Stimulated activated effector memory CD8-positive, alpha-beta T cell treated with anti-CD3 and anti-CD28 coated beads, Interleukin-12 subunit alpha, Interleukin-12 subunit beta, amount 100 ng/mL, for 72 hours (primary cell): ENCODE data around the gene C11orf54.

ENCODE experiments used
- ATAC-seq: fragments of 150-1000 bp; cut with Tn5 transposase; 2 replicates; pipeline ENCODE4 v1.10.0; 2021
- DNase-seq, 2 donors: peaks; one replicate each; pipeline ENCODE4 v3.0.0; 2021 to 2022; ENCODE audit warnings: low spot score in 2 of 2
- H3K27ac Mint-ChIP-seq: one replicate; pipeline ENCODE4 v1.8.0; 2022; ENCODE audit warnings: mild to moderate bottlenecking, mixed read lengths
- H3K36me3 Mint-ChIP-seq: one replicate; pipeline ENCODE4 v1.8.0; 2022; ENCODE audit warnings: mild to moderate bottlenecking, mixed read lengths
- H3K4me1 Mint-ChIP-seq: one replicate; pipeline ENCODE4 v1.8.0; 2022; ENCODE audit warnings: mixed read lengths
- H3K4me3 Mint-ChIP-seq: one replicate; pipeline ENCODE4 v1.8.0; 2022; ENCODE audit warnings: mild to moderate bottlenecking, mixed read lengths
- H3K9me3 Mint-ChIP-seq: one replicate; pipeline ENCODE4 v1.8.0; 2022; ENCODE audit warnings: mixed read lengths

C11orf54 gene

DNA sequence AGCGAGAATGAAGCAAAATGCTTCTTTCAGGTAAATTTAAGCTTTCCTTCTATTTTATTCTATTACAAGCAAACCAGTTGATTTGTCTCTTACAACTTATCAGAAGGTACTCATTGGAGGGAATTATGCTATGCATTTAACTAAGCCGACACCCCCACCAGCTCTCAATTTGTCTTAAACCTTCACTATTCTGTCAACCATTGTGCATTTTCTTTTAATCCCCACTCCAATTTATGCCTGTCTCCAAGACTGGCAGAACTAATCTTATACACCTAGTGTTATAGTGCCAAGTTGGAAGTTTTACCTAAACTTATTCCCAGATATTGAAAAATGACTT lies 12.7 kb upstream of the C11orf54 start:
- H3K27ac Mint-ChIP-seq = peak overlapping the region; percentile 54

DNA sequence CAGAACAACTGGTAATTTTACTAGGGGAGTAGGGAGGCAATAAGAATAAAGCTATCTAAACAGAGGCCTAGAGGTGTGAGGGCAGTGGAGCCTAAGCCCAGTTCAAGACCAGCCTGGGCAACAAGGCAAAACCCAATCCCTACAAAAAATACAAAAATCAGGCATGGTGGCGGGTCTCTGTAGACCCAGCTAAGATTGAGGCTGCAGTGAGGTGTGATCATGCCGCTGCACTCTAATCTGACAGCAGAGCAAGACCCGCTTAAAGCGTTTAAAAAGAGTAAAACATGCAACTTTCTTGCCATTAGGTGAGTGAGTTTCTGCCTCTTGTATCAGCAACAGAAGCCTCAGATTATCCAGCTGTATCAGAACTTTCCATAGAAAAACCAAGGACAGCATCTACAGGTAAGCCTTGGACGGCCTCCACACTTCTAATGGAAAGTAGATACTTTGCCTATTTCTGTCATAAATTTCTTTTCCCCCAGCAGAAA lies 12.3 kb upstream of the C11orf54 start:
- no peak for ATAC-seq

More for the DNA sequence above, 12.7 kb upstream of the C11orf54 start:
- ATAC-seq (no peak), DNase-seq (no peak)
- Mint-ChIP-seq H3K9me3 (no peaks in the 10 kb centered on the region), H3K4me3 (no peak overlapping the region), H3K4me1 (peaks cover 7% of the 10 kb centered on the region), H3K36me3 (peaks cover 100% of the 10 kb centered on the region)

GRCh38 chr11:93730108-93731107 lies 11.1 kb upstream of the C11orf54 start:
- H3K36me3 Mint-ChIP-seq = peaks cover 100% of the 10 kb centered on the region

More for the DNA sequence above, 12.3 kb upstream of the C11orf54 start:
- no peak overlapping the region for H3K4me3 Mint-ChIP-seq
- peaks cover 100% of the 10 kb centered on the region for H3K36me3 Mint-ChIP-seq
- H3K4me1 Mint-ChIP-seq = peaks cover 9% of the 10 kb centered on the region
- H3K9me3 Mint-ChIP-seq = no peaks in the 10 kb centered on the region
- H3K27ac Mint-ChIP-seq = peak overlapping the region; percentile 54
- no peak for DNase-seq

GRCh38 chr11:93732237-93732892 lies 9.1 kb upstream of the C11orf54 start:
- H3K4me3 Mint-ChIP-seq = no peak overlapping the region
- no peaks in the 10 kb centered on the region for H3K9me3 Mint-ChIP-seq
- peak overlapping the region; percentile 43 for H3K27ac Mint-ChIP-seq
- ATAC-seq = no peak
- peaks cover 100% of the 10 kb centered on the region for H3K36me3 Mint-ChIP-seq
- DNase-seq = no peak
- H3K4me1 Mint-ChIP-seq = peaks cover 36% of the 10 kb centered on the region

More at GRCh38 chr11:93730108-93731107, 11.1 kb upstream of the C11orf54 start:
- DNase-seq (no peak), ATAC-seq (peak; percentile 61)
- Mint-ChIP-seq H3K9me3 (no peaks in the 10 kb centered on the region), H3K4me1 (peaks cover 20% of the 10 kb centered on the region), H3K27ac (no peak overlapping the region), H3K4me3 (no peak overlapping the region)

DNA sequence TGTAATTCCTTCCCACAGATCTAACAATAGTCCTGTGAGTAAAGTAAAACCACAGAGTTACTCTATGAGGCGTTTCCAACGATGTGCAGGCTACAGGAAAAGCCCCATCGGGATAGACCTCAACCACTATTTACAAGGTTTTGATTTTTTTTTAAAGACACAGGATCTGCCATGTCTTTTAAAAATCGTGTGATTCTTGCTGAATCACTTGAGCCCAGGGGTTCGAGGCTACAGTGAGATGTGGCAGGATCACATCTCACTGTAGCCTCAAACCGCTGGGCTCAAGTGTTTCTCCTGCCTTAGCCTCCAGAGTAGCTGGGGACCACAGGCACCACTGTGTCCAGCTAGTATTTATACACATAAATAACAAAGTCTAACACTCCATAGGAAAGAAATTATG lies 8.0 kb upstream of the C11orf54 start:
- no peaks in the 10 kb centered on the region for H3K9me3 Mint-ChIP-seq
- ATAC-seq (no peak), DNase-seq (no peak)
- H3K27ac Mint-ChIP-seq = peak overlapping the region; percentile 32
- peak overlapping the region; percentile 11 for H3K4me3 Mint-ChIP-seq
- peaks cover 47% of the 10 kb centered on the region for H3K4me1 Mint-ChIP-seq
- H3K36me3 Mint-ChIP-seq = peaks cover 100% of the 10 kb centered on the region

DNA sequence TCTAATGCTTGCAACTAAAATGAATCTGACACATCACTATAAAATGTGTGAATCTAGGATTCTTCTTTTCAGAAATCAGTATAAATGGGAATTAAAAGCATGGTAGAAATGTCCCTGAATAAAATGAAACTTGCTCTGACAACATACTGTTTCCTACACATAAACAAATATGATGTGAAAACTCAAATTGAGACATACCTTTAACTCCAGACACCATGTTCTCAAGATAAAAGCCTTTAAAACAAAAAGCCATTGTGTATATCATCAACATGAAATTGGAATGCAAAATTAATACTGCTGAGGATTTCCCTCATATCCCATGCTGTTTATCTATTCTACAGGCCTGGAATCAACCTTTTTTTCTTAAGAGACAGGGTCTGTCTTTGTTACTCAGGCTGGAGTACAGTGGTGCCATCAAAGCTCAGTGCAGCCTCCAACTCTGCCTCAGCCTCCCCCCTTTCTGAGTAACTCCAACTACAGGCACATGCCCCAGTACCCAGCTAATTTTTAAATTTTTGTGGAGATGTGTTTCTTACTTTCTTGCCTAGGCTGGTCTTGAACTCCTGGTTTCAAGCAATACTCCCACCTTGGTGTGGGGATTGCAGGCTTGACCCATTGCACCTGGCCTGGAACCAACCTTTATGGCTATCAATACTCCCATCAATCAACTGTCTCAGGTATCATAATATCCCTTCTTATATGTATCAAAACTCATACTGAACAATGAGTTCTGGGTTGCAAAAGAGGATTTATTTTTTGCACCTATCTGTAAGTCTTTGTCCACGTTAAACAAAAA lies 6.8 kb upstream of the C11orf54 start:
- ATAC-seq = no peak
- H3K9me3 Mint-ChIP-seq = no peaks in the 10 kb centered on the region
- H3K27ac Mint-ChIP-seq = peak overlapping the region; percentile 100
- H3K36me3 Mint-ChIP-seq = peaks cover 100% of the 10 kb centered on the region
- peak overlapping the region; percentile 98 for H3K4me3 Mint-ChIP-seq
- DNase-seq = no peak
- peaks cover 58% of the 10 kb centered on the region for H3K4me1 Mint-ChIP-seq

DNA sequence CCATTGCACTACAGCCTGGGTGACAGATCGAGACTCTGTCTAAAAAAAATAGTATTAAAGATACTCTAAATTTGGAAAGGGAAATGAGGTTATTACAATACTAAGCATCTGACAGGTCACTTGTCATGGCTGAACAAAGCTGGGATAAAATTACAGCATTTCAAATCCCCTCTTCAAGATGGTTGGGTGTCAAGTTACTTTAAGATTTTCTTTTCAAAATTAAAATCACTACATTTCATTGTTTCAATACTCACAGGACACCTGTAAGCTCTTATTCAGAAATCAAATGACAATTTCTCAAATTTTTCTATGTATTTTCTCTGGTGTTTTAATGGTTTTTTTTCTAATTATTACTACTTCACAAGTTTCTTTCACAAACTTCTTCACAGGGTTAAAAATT lies 5.8 kb upstream of the C11orf54 start:
- peak overlapping the region; percentile 100 for H3K27ac Mint-ChIP-seq

DNA sequence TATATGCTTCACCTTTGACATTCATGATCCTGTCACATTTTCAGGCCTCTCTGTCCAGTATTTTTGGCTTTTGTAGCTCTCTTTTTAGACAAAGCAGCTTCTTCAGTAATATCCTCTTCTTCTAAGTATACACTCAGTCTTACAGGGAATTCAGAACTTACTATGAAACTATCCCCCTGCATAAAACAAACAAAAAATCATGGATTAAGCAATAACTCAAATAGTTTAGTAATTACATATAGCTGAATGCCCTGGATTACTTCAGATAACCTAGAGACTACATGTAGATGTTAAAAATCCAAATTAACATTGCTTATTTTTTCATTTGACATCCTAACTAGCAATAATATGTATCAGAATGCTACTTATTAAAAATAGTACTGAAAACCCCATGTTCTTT lies 5.3 kb upstream of the C11orf54 start:
- Mint-ChIP-seq H3K36me3 (peaks cover 100% of the 10 kb centered on the region), H3K9me3 (no peaks in the 10 kb centered on the region), H3K27ac (peak overlapping the region; percentile 100), H3K4me1 (peaks cover 63% of the 10 kb centered on the region), H3K4me3 (peak overlapping the region; percentile 98)
- no peak for DNase-seq
- no peak for ATAC-seq

More for the DNA sequence above, 5.8 kb upstream of the C11orf54 start:
- peaks cover 100% of the 10 kb centered on the region for H3K36me3 Mint-ChIP-seq
- no peak for ATAC-seq
- H3K4me1 Mint-ChIP-seq = peaks cover 61% of the 10 kb centered on the region
- H3K4me3 Mint-ChIP-seq = peak overlapping the region; percentile 98
- DNase-seq = no peak
- no peaks in the 10 kb centered on the region for H3K9me3 Mint-ChIP-seq

DNA sequence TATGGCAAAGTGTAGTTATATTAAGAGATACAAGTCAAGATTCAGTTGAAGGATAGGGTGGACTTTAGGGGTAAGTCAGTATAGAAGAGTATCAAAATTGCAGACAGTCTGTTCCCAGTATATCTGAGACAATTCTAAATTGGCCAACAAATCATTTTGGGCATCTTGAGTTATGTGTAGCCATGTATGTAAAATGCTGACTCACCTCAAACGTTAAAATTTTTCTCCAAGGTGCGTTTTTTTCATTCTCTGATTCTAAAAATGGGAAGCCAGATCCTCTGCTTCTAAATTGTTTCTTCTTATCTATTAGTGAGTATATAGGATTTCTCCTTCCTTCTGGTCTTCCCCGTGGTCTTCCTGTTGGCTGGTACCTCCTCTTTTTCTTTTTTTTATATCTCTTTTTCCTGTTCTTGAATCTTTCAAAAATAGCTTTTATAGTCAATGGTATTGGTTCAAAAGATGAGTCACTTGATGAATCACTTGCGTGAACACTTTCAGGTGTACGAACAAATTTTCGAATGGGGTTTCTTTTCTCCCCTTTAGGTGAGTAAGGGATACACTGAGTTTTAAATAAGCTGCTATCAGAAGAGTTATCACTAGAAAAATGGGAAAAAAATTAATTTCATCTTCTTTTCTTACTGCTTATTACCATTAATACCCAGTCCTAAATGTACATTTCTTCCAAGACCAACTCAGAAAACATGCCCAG lies 3.4 kb upstream of the C11orf54 start:
- ATAC-seq = no peak
- Mint-ChIP-seq H3K36me3 (peaks cover 95% of the 10 kb centered on the region), H3K9me3 (no peaks in the 10 kb centered on the region), H3K4me3 (peak overlapping the region; percentile 98), H3K4me1 (peaks cover 68% of the 10 kb centered on the region), H3K27ac (peak overlapping the region; percentile 100)
- DNase-seq = no peak

- H3K27ac Mint-ChIP-seq = peak overlapping the region; percentile 100
- H3K9me3 Mint-ChIP-seq = no peaks in the 10 kb centered on the region
- peaks cover 95% of the 10 kb centered on the region for H3K36me3 Mint-ChIP-seq
- no peak for ATAC-seq
- H3K4me3 Mint-ChIP-seq = peak overlapping the region; percentile 98
- peaks cover 64% of the 10 kb centered on the region for H3K4me1 Mint-ChIP-seq
- no peak for DNase-seq
These were observed 2.8 kb upstream of the C11orf54 start for GRCh38 chr11:93738647-93739081.

DNA sequence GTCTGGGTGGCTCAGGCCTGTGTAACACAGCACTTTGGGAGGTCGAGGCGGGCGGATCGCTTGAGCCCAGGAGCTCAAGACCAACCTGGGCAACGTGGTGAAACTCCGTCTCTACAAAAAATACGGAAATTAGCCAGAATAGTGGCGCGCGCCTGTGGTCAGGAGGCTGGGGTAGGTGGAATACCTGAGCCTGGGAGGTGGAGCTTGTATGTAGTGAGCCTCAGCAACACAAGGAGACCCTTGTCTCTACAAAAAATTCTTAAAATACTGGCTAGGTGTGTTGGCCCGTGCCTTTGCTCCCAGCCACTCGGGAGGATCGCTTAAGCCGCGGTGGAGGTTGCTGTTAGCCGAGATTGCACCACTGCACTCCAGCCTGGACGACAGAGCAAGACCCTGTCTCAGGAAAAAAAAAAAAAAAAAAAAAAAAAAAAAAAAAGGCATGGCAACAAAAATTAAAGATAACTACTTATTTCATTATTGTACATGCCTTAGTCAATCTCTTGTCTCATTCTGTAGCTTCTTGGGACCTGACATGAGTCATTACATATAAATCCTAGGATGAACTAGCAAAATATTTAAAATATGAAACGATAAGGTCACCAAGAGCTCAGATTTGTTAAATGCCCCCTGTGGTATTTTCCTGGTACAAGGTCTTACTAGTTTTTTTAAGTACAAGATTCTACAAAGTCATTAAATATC lies 1.3 kb upstream of the C11orf54 start:
- Mint-ChIP-seq H3K27ac (peak overlapping the region; percentile 100), H3K4me1 (peaks cover 56% of the 10 kb centered on the region), H3K9me3 (no peaks in the 10 kb centered on the region), H3K36me3 (peaks cover 84% of the 10 kb centered on the region), H3K4me3 (peak overlapping the region; percentile 98)
- DNase-seq = peak in 1 of 2 donors; percentile 61
- no peak for ATAC-seq

- peak; percentile 67 for ATAC-seq
- peaks cover 54% of the 10 kb centered on the region for H3K4me1 Mint-ChIP-seq
- peak overlapping the region; percentile 100 for H3K27ac Mint-ChIP-seq
- peak overlapping the region; percentile 98 for H3K4me3 Mint-ChIP-seq
- no peaks in the 10 kb centered on the region for H3K9me3 Mint-ChIP-seq
- H3K36me3 Mint-ChIP-seq = peaks cover 79% of the 10 kb centered on the region
- DNase-seq = peak in 1 of 2 donors; percentile 39
These were observed 760 bp upstream of the C11orf54 start for GRCh38 chr11:93740730-93741093.

GRCh38 chr11:93741882-93742226 lies 382 bp downstream of the C11orf54 start:
- no peak for DNase-seq
- peaks cover 43% of the 10 kb centered on the region for H3K4me1 Mint-ChIP-seq
- peak overlapping the region; percentile 100 for H3K27ac Mint-ChIP-seq
- peak overlapping the region; percentile 98 for H3K4me3 Mint-ChIP-seq
- H3K36me3 Mint-ChIP-seq = peaks cover 68% of the 10 kb centered on the region
- no peaks in the 10 kb centered on the region for H3K9me3 Mint-ChIP-seq
- no peak for ATAC-seq

- Mint-ChIP-seq H3K27ac (peak overlapping the region; percentile 100), H3K4me3 (peak overlapping the region; percentile 98), H3K4me1 (peaks cover 30% of the 10 kb centered on the region), H3K36me3 (peaks cover 53% of the 10 kb centered on the region), H3K9me3 (no peaks in the 10 kb centered on the region)
- DNase-seq = no peak
- no peak for ATAC-seq
These were observed 1.8 kb downstream of the C11orf54 start for GRCh38 chr11:93743291-93743690.
